Stimulated activated CD8-positive, alpha-beta memory T cell treated with anti-CD3 and anti-CD28 coated beads, Interleukin-12 subunit alpha, Interleukin-12 subunit beta, amount 100 ng/mL, for 24 hours (primary cell): ENCODE measurements around the gene TCEAL5.
"Not testable (repeated sequence)": the region's sequence is repeated elsewhere in the genome, so short reads cannot be mapped to it uniquely, and the experiment has no call there.

Experiments used
- DNase-seq: peaks from one replicate; pipeline ENCODE4 v3.0.0-alpha.2; 2020; ENCODE audit errors: extremely low read depth

TCEAL5 gene, protein sequence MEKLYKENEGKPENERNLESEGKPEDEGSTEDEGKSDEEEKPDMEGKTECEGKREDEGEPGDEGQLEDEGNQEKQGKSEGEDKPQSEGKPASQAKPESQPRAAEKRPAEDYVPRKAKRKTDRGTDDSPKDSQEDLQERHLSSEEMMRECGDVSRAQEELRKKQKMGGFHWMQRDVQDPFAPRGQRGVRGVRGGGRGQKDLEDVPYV

DNA sequence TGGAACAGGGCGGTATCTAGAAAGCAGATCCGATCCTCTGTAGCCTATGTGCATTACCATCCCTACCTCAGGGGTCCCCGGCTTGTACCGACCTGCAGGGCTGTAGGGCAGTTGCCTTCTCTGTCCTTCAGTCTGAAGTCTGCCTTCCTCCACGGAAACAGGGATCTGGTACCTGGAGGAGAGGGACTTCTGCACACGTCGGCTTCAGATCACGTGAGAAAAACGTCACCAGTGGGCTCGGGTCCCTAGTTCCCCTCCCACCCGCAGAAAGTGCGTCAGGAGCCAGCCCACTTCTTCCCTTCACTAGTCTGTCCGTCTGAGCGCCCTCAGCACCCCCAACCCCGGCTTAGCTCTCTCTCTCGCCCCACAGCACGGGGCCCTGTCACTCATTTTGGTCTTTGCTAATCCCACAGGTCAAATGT lies at the start of gene TCEAL5:
TCEAL5 (minus strand) TSS at position 170 of the 422 bp plus-strand sequence. CDS start 2,187 bp downstream, outside the sequence.
- DNase-seq, result no peak

DNA sequence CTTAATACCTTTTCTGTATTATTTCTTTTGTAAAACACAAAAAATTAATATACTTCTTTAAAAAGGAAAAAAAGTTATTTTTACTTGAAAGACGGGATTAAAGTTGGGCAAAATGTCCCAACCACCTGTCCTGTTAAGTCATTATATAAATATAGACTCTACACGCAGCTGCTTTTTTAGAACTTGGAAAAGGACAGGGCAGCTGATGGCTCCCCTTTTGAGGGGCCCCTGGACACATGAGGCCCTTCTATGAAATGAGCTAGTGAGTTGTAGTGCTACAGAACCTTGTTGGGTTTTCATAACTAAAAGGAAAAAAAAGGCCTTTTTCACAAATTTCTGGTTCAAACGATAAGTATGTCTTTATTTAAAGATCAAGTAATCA lies 34.8 kb upstream of the TCEAL5 start:
- DNase-seq, result no peak

DNA sequence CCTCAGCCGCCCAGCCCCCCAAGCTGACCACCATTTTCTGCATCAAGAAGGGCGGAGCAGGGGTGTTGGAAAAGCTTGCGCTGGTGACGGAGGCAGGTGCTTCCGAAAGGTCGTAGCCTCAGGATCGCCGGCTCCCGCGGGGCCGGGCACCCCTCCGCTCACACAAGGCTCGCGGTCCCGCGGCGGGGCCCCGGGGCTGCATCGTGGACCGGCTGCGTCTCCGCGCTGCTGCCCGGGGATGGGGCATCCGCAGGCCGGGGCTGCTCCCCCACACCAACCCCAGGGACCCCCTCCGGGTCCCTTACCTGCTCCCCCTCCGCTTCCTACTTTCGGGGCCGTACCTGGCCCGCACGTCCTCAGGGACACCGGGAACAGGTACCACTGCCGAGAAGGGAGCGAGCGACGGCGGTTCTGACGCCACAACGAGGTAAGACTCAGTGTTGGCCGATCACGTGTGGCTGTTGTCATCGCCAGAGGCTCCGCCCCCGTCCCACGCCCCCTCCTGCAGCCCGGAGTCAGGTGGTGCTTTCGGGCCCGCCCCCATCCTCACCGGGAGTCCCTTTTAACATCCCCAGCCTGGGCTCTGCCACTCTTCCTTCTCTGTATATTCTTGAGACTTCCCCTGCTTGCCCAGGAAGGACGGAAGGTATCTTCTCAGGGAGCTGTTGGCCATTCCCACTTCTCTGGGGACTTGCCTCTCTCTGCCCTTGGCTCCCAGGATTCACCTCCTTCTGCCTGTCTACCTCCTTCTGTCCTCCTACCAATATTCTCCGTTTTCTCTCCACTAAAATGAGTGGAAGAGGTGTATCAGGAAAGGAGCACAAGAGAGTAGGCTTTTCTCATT lies 34.2 kb upstream of the TCEAL5 start, which contains the start of gene BEX2:
BEX2 (minus strand) TSS at position 436 of the 844 bp plus-strand sequence. CDS start 1,014 bp downstream, outside the sequence.
- peak; percentile 55 for DNase-seq

DNA sequence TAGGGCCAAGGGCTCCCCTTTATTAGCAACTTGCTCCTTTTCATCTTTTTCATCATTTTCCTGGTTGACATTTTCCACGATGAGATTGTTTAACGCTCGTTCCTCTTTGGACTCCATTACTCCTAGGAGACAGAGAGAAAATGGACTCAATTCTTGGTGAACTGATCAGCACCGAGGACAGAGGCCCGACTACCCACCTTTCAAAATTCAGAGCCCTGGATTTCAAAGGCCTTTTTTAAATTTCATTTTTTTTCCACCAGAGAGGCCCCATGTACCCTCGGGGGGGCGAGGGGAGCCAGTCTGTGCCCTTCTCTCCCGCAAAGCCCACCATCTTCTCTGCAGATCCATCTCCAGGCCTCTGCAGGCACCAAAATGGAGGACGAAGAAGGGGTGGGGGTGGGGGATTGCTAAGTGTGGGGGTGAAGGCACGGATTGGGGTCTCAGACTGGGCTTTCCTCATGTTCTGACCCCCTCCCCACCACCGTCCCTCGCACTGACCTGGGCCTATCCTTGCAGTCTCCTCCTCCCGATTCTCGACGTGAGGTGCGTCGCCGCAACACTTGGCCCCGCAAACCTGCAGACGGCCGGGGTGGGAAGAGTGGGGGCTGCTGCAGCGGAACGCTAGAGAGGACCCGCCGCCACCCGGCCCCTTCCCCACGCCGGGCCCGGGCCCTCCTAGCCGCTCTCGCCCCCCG lies 33.5 kb upstream of the TCEAL5 start:
- DNase-seq, result no peak

DNA sequence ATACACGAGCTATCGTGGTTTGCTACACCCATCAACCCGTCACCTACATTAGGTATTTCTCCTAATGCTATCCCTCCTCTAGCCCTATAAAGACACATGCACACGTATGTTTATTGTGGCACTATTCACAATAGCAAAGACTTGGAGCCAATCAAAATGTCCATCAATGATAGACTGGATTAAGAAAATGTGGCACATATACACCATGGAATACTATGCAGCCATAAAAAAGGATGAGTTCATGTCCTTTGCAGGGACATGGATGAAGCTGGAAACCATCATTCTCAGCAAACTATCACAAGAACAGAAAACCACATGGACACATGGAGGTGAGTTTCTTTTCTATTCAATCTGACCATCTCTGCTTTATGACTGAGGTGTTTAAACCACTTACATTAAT lies 29.1 kb upstream of the TCEAL5 start:
- not testable (repeated sequence) for DNase-seq

DNA sequence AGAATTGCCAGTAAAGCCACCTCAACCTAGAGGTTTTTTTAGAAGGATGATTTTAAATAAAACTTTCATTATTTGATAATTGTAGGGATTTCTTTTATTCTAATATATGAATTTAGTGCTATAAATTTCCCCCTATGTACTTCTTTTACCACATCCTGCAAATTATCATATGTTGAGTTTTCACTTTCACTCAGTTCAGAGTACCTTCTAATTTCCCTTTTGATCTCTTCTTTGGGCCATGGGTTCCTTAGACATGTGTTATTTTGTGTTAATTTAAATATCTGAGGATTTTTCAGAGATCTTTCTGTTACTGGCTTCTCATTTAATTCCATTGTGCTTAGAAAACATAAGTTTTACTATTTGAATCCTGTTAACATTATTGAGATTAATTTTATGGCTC lies 28.2 kb upstream of the TCEAL5 start:
- DNase-seq, result no peak

DNA sequence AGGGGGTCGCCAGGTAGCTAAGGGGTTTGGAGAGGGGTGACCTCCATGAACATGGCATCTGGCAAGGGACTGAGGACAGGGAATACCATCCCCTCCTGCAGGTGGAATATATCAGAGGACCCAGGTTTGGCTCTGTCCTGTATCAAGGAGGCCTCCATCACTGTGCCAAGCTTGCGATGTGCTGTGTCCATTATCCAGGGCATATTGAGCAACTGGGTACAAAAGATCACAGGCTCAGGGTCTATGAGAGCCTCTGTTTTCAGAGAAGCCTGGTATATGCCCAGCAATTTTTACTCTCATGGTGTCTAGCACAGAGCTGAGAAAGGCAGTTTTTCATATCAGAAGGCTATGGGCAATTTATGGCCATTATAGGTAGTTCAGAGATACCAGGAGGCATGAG lies 16.6 kb upstream of the TCEAL5 start:
- DNase-seq, result no peak

DNA sequence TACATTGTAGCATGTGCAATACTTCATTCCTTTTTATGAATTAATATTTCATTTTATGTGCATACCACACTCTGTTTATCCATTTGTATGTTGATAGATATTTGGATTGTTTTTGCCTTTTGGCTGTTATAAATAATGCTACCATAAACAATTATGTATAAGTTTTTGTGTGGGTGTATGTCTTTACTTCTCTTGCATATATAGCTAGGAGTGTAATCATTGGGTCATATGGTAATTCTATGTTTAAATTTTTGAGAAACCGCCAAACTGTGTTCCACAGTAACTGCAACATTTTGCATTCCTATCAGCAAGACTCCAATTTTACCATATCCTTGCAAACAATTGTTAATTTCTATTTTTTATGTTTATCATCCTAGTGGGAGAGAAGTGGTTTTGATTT lies 3.1 kb upstream of the TCEAL5 start:
- no peak for DNase-seq

DNA sequence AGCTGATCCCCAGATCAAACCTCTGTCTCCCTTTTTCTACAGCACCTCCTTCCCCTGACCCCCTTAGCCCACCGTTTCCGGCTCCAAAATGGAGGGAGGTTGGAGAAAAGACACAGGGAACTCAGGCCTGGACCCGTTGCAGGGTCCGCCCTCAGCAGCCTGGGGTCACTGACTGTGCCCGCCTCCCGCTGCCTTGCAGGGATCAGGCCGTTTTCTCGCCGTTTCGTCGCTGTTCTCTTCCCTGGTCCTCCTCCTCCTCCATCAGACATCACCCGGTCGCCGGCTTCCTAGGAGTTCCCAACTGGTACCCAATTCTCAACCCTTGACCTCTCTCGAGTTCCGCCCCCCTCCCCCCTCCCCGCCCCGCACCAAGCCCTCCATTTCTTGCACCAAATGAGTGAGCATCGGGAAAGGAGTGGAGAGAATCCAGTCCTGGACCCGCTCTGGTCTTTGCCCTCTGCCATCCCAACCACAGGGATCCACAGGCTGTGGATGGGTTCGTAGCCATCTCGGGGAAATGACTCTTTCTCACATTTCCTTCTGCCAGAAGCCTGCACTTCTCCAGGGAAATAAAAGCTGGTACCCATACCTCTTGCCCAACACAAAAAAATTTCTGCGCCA lies 493 bp downstream of the TCEAL5 start:
- DNase-seq, result no peak

DNA sequence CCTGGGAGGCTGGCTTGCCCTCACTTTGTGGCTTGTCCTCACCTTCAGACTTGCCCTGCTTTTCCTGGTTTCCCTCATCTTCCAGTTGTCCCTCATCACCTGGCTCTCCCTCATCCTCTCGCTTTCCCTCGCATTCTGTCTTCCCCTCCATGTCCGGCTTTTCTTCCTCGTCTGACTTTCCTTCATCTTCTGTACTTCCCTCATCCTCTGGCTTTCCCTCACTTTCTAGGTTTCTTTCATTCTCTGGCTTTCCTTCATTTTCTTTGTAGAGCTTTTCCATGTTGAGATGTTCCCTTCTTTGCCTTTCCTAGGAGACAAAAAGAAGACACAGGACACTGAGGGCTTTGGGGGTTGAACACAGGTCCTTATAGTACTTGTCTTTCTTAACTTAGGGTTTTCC lies 2.3 kb downstream of the TCEAL5 start:
- DNase-seq, result no peak

DNA sequence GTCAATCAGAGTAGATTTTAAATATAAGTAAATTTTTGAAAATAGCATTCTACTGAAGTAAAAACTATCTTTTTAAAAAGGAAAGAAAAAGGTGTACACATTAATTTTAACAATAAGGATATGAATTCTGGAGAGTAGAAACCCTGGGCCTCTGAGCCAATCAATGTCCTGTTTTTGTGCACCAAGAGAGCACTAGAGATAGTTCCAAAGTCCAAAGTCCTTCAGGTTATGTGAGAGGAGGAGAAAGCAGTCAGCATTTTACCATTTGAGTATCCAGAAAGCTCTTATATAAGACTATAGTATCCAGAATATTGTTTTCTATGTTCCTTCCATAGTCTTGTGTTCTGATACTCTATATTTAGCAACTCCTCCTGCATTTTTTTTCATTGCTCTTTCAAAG lies 18.3 kb downstream of the TCEAL5 start:
- no peak for DNase-seq

DNA sequence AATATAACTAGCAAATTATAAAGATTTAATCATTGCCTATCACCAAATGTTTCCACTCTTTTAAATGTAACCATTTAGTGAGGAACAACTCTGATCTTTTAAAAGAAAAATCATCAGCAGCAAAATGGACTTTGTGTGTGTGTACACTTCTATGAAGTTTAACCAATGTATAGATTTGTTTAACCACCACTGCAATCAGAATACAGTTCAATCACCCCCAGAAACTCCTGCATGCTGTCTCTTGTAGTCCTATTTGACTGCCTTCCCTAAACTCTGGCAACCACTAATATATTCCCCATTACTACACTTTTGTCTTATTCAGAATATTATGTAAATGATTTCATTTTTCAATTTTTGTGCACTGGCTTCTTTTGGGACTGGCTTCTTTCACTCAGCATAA lies 19.9 kb downstream of the TCEAL5 start:
- DNase-seq, result no peak

DNA sequence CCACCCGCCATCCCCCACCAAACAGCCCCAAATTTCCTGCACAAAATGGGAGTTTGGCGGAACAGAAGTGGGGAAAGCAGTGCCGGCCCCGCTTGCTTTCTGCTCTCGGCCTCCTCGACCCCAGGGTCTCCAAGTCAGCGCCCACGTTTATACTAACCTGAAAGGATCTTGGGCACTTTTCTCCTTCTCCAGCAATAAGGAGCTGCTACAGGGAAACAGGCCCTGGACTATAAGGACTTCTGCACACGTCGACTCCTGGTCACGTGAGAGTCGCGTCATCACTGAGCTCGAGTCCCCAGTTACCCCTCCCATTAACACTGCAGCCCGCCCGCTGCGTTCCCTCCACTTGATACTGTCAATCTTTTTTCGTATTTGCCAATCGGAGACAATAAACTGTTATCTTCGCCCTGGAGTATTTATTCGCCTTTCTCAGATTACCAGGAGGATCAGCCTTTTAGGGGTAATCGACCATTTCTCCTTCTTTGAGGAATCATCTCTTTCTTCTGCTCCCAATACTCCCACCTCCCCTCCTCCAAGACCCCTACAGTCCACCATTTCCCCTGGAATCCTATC lies 21.5 kb downstream of the TCEAL5 start, which contains the start of gene TCEAL8:
TCEAL8 (minus strand) TSS at position 235 of the 573 bp plus-strand sequence. CDS start 1,176 bp downstream, outside the sequence.
- DNase-seq, result peak; percentile 22

DNA sequence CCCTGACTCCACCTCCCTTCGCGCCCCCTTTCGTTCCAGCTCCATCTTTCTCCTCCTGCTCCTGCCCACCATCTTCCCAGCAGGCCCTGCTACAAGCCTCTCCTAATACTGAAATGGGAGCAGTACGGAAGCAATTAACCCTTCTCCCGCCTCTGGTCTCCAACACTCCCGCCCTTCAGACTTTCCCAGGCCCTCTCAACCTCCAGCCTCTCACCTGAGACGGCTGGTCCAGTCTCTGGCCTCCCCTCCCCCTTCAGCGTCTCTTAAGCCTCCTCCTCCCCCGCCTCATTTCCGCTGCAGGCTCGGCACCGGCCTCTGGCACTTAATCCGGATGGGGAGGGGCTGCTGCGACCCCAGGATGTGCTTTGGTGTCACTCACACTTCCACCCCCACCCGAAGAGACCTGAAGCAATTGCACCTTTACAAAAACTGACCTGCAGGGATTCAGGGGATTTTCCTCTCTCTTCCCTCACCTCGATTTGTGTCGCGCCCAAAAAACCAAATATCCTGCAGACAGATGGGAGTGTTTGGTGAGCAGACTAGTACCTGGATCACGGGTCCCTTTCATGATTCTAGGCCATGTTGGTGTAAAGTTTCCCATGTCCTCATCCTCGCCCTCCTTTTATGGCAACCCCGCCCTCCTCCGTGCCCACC lies 22.3 kb downstream of the TCEAL5 start:
- no peak for DNase-seq

DNA sequence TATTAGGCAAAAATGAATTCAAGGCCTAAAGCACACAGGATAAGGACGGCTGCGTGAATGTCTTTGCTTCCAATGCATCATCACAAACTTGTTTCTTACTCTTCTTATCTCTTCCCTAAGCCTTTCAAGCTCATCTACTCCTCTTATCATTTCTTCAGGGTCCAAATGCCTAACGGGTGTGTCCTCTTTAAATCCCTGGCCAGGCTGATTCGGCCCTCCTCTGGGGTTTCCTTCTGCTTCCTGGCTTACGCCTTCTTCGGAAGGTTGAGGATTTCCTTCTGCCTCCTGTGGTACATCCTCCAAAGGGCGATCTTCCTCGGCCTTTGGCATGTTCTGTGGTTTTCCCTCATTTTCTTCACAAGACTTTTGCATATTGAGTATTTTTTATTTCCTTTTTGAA lies 22.9 kb downstream of the TCEAL5 start:
- no peak for DNase-seq

DNA sequence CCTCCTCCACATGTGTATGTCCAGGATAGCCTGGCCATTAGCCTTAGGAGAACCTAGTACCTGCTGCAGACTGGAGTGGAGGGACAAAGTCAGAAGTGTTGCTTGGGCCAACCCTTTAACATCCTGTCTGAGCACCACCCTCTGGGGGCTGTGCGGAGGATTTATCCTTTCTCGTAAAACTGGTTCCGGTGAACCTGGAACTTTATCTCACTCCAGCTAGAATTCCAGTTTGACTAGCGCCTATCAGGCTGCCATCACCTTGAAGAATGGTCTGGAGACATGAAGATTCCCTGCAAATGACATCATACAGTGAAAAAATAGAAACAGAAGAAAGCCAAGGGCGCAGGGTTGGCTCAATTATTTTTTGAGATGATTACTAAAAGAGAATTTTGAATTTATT lies 25.6 kb downstream of the TCEAL5 start:
- DNase-seq, result no peak

DNA sequence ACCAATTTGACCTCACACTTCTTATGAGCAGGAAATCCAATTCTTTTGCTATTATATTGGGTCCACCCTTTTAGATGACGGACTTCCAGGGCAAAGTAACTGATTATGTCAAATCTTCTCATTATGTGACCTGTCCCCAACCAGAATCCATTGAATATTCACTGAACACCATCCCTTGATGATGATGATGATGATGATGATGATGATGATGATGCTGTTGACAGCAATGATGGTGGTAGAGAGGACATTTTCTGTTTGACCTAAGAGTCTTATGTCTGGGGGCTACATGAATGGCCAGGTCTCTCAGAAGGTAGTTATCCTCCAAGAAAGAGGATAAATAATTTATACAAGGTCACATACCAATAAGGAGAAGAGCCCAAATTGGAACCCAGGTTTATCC lies 26.7 kb downstream of the TCEAL5 start:
- DNase-seq, result no peak

DNA sequence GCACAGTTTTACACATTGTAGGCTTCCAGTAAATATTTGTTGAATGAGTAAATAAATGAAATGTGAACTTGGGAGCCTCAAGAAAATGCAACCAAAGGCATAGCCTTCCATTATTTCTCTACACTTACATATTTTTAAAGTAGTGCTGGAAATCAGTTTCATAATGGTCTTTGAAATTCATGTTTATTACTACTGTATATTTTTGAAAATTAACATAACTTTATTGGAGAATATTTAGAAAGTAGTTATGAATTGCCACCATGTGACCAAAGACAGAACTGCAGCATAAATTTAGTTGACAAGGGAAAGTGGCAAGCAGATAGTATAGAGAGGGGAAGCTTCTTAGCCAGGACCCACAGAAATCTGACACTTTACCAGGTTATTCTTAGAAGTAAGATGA lies 28.0 kb downstream of the TCEAL5 start:
- no peak for DNase-seq

DNA sequence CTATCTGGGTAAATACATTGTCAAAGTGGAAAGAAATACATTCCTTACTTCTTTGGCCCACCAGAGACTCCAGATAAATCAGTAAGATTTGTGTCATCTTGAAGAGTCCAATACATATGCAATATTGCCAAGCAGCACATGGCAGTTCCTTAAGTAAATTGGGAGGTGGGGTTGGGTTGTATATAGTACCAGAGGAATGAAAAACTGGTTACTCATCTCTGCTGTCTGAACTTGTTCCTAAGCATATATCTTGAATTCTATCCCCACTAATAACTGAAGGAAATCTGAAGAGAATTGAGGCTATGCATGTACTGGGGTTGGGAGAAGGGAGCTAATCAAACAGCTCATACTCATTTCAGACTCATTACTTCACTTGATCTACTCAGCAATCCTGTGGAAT lies 36.4 kb downstream of the TCEAL5 start:
- no peak for DNase-seq

DNA sequence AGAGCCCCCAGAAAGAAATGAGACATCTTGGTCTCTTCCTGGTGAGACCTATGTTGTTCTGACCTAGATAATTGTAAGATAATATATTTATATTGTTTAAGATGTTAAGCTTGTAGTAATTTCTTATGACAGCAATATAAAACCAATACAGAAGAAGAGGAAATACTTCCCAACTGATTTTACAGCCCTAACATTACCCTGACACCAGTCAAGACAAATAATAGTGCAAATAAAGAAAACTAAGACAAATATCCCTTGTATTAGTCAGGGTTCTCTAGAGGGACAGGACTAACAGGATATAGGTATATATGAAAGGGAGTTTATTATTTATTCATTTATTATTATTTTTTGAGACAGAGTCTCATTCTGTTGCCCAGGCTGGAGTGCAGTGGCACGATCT lies 40.3 kb downstream of the TCEAL5 start:
- DNase-seq, result no peak

DNA sequence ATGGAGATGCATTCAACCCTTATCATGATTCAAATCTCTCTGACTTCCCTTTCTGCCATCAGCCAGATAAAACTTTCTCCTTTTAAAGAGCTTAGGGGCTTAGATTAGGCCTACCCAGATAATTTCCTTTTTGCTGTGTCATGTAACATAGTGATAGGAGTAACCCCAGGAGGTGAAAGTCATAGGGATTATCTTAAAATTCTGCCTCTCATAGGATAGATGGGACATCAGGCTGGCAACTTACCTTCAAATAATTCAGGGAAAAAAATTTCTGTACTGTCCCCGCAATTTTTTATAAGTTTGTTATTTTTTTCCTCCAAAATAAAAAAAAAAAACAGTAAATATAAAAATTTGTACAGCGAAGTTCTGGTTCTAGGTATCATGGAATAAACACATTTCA lies 40.9 kb downstream of the TCEAL5 start:
- not testable (repeated sequence) for DNase-seq
